GM10248 (cell line): ENCODE results near the gene LYRM1.

Experiments used
- CTCF ChIA-PET: fragments of 300-600 bp; sonication (Branson Sonifier 250); formaldehyde crosslinking; extraction: SDS; loops from one replicate; lab custom pipeline; 2021; ENCODE audit warnings: antibody characterized with exemption; lab: Yijun Ruan, JAX
- POLR2A ChIA-PET: fragments of 350-650 bp; sonication (Branson Sonifier 250); formaldehyde crosslinking; extraction: SDS; loops from one replicate; lab custom pipeline; 2020; ENCODE audit warnings: antibody characterized with exemption; lab: Yijun Ruan, JAX
- DNase-seq: peaks from one replicate; pipeline ENCODE4 v3.0.0; 2012; ENCODE audit errors: extremely low spot score
- CTCF ChIP-seq: IDR thresholded peaks from 2 replicates; pipeline ENCODE4 v1.5.1; 2012; ENCODE audit warnings: mild to moderate bottlenecking, low read depth; ENCODE audit errors: extremely low read depth, missing control alignments, control extremely low read depth

The LYRM1 gene

GRCh38 chr16:20900299-20901067 lies at the start of gene LYRM1, which contains the start of gene DCUN1D3:
TSS of gene LYRM1 (plus strand) at chr16:20900771. CDS start at chr16:20915556, 14,785 bp downstream.
TSS of gene DCUN1D3 (minus strand) at chr16:20900358. CDS start at chr16:20862538, 37,820 bp downstream.
- ChIA-PET POLR2A (interaction anchor here (0.6 to 1.3 kb wide), 7 partner anchors 8 to 1429 kb away, joined by 3 to 6 read pairs (median 4); no protein-coding TSS in a partner anchor), CTCF (interaction anchor here (1.4 kb wide), 1 partner anchor 50 kb away, joined by 4 read pairs; no protein-coding TSS in a partner anchor)
- no peak for TF ChIP-seq CTCF
- peak; percentile 93 for DNase-seq

GRCh38 chr16:20850981-20851380 lies 49.6 kb upstream of the LYRM1 start:
- ChIA-PET POLR2A (no interaction called here), CTCF (interaction anchor here (0.7 to 8.4 kb wide), 27 partner anchors 9 to 255 kb away, joined by 3 to 99 read pairs (median 4); partner anchors contain the start of genes DCUN1D3 and LYRM1)
- no peak for TF ChIP-seq CTCF

GRCh38 chr16:20851601-20852000 lies 49.0 kb upstream of the LYRM1 start:
- no peak for DNase-seq
- CTCF ChIA-PET = interaction anchor here (0.9 to 8.4 kb wide), 9 partner anchors 8 to 238 kb away, joined by 3 to 99 read pairs (median 7); no protein-coding TSS in a partner anchor
- no peak for TF ChIP-seq CTCF
- POLR2A ChIA-PET = no interaction called here

More at GRCh38 chr16:20850981-20851380, 49.6 kb upstream of the LYRM1 start:
- DNase-seq = no peak

GRCh38 chr16:20853143-20853542 lies 47.4 kb upstream of the LYRM1 start:
- no peak for TF ChIP-seq CTCF
- DNase-seq = no peak
- POLR2A ChIA-PET = no interaction called here
- CTCF ChIA-PET = interaction anchor here (1.3 to 8.4 kb wide), 3 partner anchors 10 to 229 kb away, joined by 4 to 99 read pairs (median 4); no protein-coding TSS in a partner anchor

- CTCF ChIA-PET = interaction anchor here (0.8 to 1.4 kb wide), 3 partner anchors 13 to 230 kb away, joined by 3 to 4 read pairs (median 3); no protein-coding TSS in a partner anchor
These were observed 46.5 kb upstream of the LYRM1 start for GRCh38 chr16:20853981-20854620.

More at GRCh38 chr16:20853981-20854620, 46.5 kb upstream of the LYRM1 start:
- POLR2A ChIA-PET = no interaction called here
- no peak for DNase-seq
- TF ChIP-seq CTCF = no peak
